GM12878 (cell line): ENCODE results near the gene TUB. TPM values are rescaled to one million over a fixed set of nuclear protein-coding genes. Genes with fewer than 3 reads are reported as not detected.

Source experiments
- ATAC-seq: fragments of 200-7000 bp; cut with Tn5 transposase; 3 replicates; pipeline ENCODE4 v1.9.1; 2020; ENCODE audit warnings: mild to moderate bottlenecking, moderate library complexity
- BruUV-seq: library from RNA; stranded (reverse); fragments of 400-500 nt; replicated peaks from 2 replicates; lab custom pipeline; 2021; lab: Mats Ljungman, UMichigan
- CTCF ChIA-PET: fragments of 300-600 bp; sonication (Branson Sonifier 250); formaldehyde crosslinking; extraction: SDS; loops from one replicate; lab custom pipeline; 2021; ENCODE audit warnings: inconsistent platforms; lab: Yijun Ruan, JAX
- POLR2A ChIA-PET: fragments of 350-600 bp; formaldehyde crosslinking; extraction: SDS; loops from one replicate; lab custom pipeline; 2021; ENCODE audit warnings: inconsistent platforms; lab: Charles Lee
- RAD21 ChIA-PET: fragments of 300-600 bp; sonication (Branson Sonifier 250); formaldehyde crosslinking; loops from one replicate; lab custom pipeline; 2023; ENCODE audit warnings: antibody characterized with exemption; ENCODE audit not compliant: unreplicated experiment; lab: Charles Lee
- SMC1A ChIA-PET: fragments of 300-600 bp; sonication (Branson Sonifier 250); formaldehyde crosslinking; loops from one replicate; lab custom pipeline; 2023; ENCODE audit not compliant: unreplicated experiment, uncharacterized antibody; lab: Charles Lee
- DNase-seq: peaks from one replicate; pipeline ENCODE4 v3.0.0-alpha.2; 2011; ENCODE audit warnings: low read depth, low spot score
- FAIRE-seq: peaks from 3 replicates; lab custom pipeline; 2011; peaks lifted over from hg19 to GRCh38; lab: Jason Lieb, UNC
- H2AFZ ChIP-seq: 2 replicates; pipeline ENCODE4 v1.6.0; 2011; ENCODE audit warnings: low read depth, low read length, control low read depth; ENCODE audit not compliant: control insufficient read depth
- H3K27ac ChIP-seq: 2 replicates; pipeline ENCODE4 v1.5.1; 2011; ENCODE audit warnings: control low read depth; ENCODE audit not compliant: control insufficient read depth, insufficient read depth
- H3K27me3 ChIP-seq, 2 experiments: replicated peaks in 1 of 2; 2 replicates each; pipeline versions ENCODE4 v1.6.0 to v1.6.1; 2011; ENCODE audit warnings: low read length in 1 of 2; ENCODE audit not compliant: control insufficient read depth in 2 of 2, insufficient read depth in 2 of 2
- H3K36me3 ChIP-seq, 2 experiments: 2 replicates each; pipeline ENCODE4 v1.5.1; 2011; ENCODE audit warnings: low read length in 1 of 2; ENCODE audit not compliant: control insufficient read depth in 2 of 2, insufficient read depth in 2 of 2
- H3K4me1 ChIP-seq: 2 replicates; pipeline ENCODE4 v1.6.1; 2011; ENCODE audit warnings: mild to moderate bottlenecking, low read length, moderate library complexity, mixed read lengths; ENCODE audit not compliant: control insufficient read depth, insufficient read depth
- H3K4me2 ChIP-seq: 2 replicates; pipeline ENCODE4 v1.6.0; 2011; ENCODE audit warnings: control low read depth; ENCODE audit not compliant: control insufficient read depth, insufficient read depth
- H3K4me3 ChIP-seq: fragments of 200-600 bp; sonication (generic); 2 replicates; pipeline ENCODE4 v1.5.1; 2016
- H3K79me2 ChIP-seq: 2 replicates; pipeline ENCODE4 v1.6.0; 2011; ENCODE audit warnings: low read length; ENCODE audit not compliant: control insufficient read depth, insufficient read depth
- H3K9ac ChIP-seq: 2 replicates; pipeline ENCODE4 v1.8.0; 2011; ENCODE audit warnings: low read length, control low read depth, mixed read lengths; ENCODE audit not compliant: control insufficient read depth, insufficient read depth
- H3K9me3 ChIP-seq: replicated peaks from 3 replicates; pipeline ENCODE4 v1.5.1; 2011; ENCODE audit warnings: mild to moderate bottlenecking, low read length; ENCODE audit not compliant: control insufficient read depth, insufficient read depth
- H4K20me1 ChIP-seq: 2 replicates; pipeline ENCODE4 v1.6.0; 2011; ENCODE audit not compliant: control insufficient read depth, insufficient read depth
- BHLHE40 ChIP-seq, 2 experiments: fragments of 450-650 bp in 1 of 2; IDR thresholded peaks; 2 replicates each; pipeline ENCODE4 v1.6.1; 2011 to 2017; ENCODE audit warnings: low read depth in 2 of 2, borderline replicate concordance in 1 of 2, improper control_type of control experiment in 1 of 2, low read length in 1 of 2, mild to moderate bottlenecking in 1 of 2
- BRCA1 ChIP-seq: IDR thresholded peaks from 2 replicates; pipeline ENCODE4 v1.6.1; 2011; ENCODE audit warnings: low read depth, low read length, improper control_type of control experiment
- CBFB ChIP-seq: IDR thresholded peaks from 2 replicates; pipeline ENCODE4 v1.6.1; 2016; ENCODE audit warnings: antibody characterized with exemption, low read depth
- CHD4 ChIP-seq: fragments of 200-600 bp; sonication (generic); IDR thresholded peaks from 2 replicates; pipeline ENCODE4 v1.6.1; 2016; ENCODE audit warnings: mild to moderate bottlenecking
- CREM ChIP-seq: IDR thresholded peaks from 2 replicates; pipeline ENCODE4 v1.6.1; 2014; ENCODE audit warnings: antibody characterized with exemption, low read depth
- EGR1 ChIP-seq, 2 experiments: IDR thresholded peaks; 1 replicate in 1 of 2; 2 replicates in 1 of 2; pipeline ENCODE4 v1.6.1; 2011 to 2012; ENCODE audit warnings: low read depth in 2 of 2, low read length in 2 of 2, borderline replicate concordance in 1 of 2, mild to moderate bottlenecking in 1 of 2, moderate library complexity in 1 of 2
- ESRRA ChIP-seq: IDR thresholded peaks from 2 replicates; pipeline ENCODE4 v1.6.1; 2012; ENCODE audit warnings: mild to moderate bottlenecking, low read length, improper control_type of control experiment
- IKZF2 ChIP-seq, 2 experiments: fragments of 450-650 bp; IDR thresholded peaks; 2 replicates each; pipeline ENCODE4 v1.6.1; 2017; ENCODE audit warnings: mild to moderate bottlenecking in 2 of 2, moderate library complexity in 2 of 2
- KAT2A ChIP-seq: conservative IDR thresholded peaks from 2 replicates; pipeline ENCODE4 v1.6.1; 2011; ENCODE audit warnings: low read depth, low read length; ENCODE audit not compliant: control insufficient read depth
- NFIC ChIP-seq: IDR thresholded peaks from 2 replicates; pipeline ENCODE4 v1.6.1; 2012; ENCODE audit warnings: low read depth, mild to moderate bottlenecking, inconsistent platforms, low read length, moderate library complexity
- NFXL1 ChIP-seq: fragments of 450-650 bp; IDR thresholded peaks from 2 replicates; pipeline ENCODE4 v1.6.1; 2017; ENCODE audit warnings: antibody characterized with exemption, mild to moderate bottlenecking, borderline replicate concordance
- NFYB ChIP-seq: IDR thresholded peaks from 2 replicates; pipeline ENCODE4 v1.6.1; 2011; ENCODE audit warnings: low read depth, mild to moderate bottlenecking, low read length, improper control_type of control experiment, moderate library complexity; ENCODE audit not compliant: insufficient read depth
- NR2F1 ChIP-seq: fragments of 450-650 bp; conservative IDR thresholded peaks from 2 replicates; pipeline ENCODE4 v1.6.1; 2017; ENCODE audit warnings: mild to moderate bottlenecking
- POLR2A ChIP-seq: IDR thresholded peaks from 2 replicates; pipeline ENCODE4 v1.6.1; 2011; ENCODE audit warnings: low read depth, mild to moderate bottlenecking, low read length
- RUNX3 ChIP-seq: IDR thresholded peaks from 2 replicates; pipeline ENCODE4 v1.6.1; 2012; ENCODE audit warnings: low read length, inconsistent platforms
- SMAD1 ChIP-seq: fragments of 450-650 bp; IDR thresholded peaks from 2 replicates; pipeline ENCODE4 v1.6.1; 2018; ENCODE audit warnings: mild to moderate bottlenecking, low read depth; ENCODE audit not compliant: partially characterized antibody
- WGBS: methylation state at CpG from one replicate; pipeline ENCODE4 v1.1.6; 2016; ENCODE audit warnings: low lambda C conversion rate; ENCODE audit not compliant: insufficient replicate concordance, insufficient coverage; ENCODE audit errors: missing lambda C conversion rate; 5-methylcytosine and 5-hydroxymethylcytosine counted together
- in situ Hi-C: fragments of 300-500 bp; cut with MboI; formaldehyde crosslinking; loops from 9 replicates; pipeline ENCODE4 v1.14.3; 2018; ENCODE audit warnings: mixed read lengths
- intact Hi-C: fragments of 100-400 bp; cut with micrococcal nuclease; formaldehyde crosslinking; loops from one replicate; pipeline ENCODE4 v1.14.2; 2022; ENCODE audit not compliant: unreplicated experiment
- polyA plus RNA-seq, 11 experiments: library from polyadenylated mRNA; depleted of rRNA in 4 of 11; unstranded in 6 of 11; stranded (reverse) in 5 of 11; fragments of >200 nt; fragmentation: Nextera tagmentation in 4 of 11; fragmentation: Illumina TruSeq in 1 of 11; extraction: Ambion mirVana in 4 of 11; extraction: Trizol in 1 of 11; gene quantifications; 1 replicate in 1 of 11; 2 replicates in 10 of 11; pipeline versions ENCODE4 v1.2.1 to v1.2.3, GENCODE V29; 2011 to 2016; ENCODE audit warnings: inconsistent platforms in 2 of 11, missing spikeins in 2 of 11, low read depth in 1 of 11
- total RNA-seq, 4 experiments: library from RNA; depleted of rRNA in 3 of 4; stranded (reverse); fragments of >200 nt in 3 of 4; fragmentation: Illumina TruSeq in 1 of 4; extraction: Trizol in 1 of 4; gene quantifications; 2 replicates each; pipeline versions ENCODE4 v1.2.1 to v1.2.3, GENCODE V29; 2013 to 2021
- TF ChIP-seq, protein P1 (sequence below): IDR thresholded peaks from 2 replicates; pipeline ENCODE4 v1.6.1; 2012; ENCODE audit warnings: low read depth, low read length, improper control_type of control experiment
- TF ChIP-seq, protein P2 (sequence below): fragments of 450-650 bp; conservative IDR thresholded peaks from 2 replicates; pipeline ENCODE4 v1.6.1; 2017; ENCODE audit warnings: mild to moderate bottlenecking, moderate library complexity

The TUB gene
- total and polyA plus RNA-seq, 10 of the 15 experiments (the other 5 are each of a cell fraction or from before 2014, with no cell fraction given) = 0.01 to 0.06 (median 0.03) TPM; not detected in 6

DNA sequence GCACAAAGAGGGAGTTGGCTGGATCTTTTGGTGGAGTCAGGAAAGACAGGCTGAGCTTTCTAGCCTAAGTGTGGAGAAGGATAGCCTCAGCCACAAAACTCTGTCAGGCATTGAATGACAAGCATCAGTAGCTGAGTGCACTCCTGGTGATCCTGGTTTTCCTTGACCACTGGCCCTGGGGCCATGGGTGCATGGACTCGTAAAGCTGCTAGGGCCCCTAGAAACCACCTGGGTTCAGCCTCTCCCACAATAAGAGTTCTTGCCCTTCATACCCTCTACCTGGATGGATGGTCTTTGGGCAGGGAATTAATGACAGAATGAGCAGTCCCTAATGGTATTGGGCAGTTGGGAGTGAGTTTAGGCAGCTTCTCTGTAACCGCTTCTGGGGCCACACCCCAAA lies 22.9 kb downstream of the TUB start:
- H3K4me2 ChIP-seq = no peak overlapping the region
- DNase-seq (no peak), ATAC-seq (no peak), FAIRE-seq (no peak)
- H3K27me3 ChIP-seq = no peaks in the 10 kb centered on the region
- SMC1A ChIA-PET = interaction anchor here (1.1 kb wide), 1 partner anchor 97 kb away, joined by 6 read pairs; no protein-coding TSS in a partner anchor
- CTCF ChIA-PET = interaction anchor here (1.5 to 2.7 kb wide), 3 partner anchors 10 to 97 kb away, joined by 3 to 10 read pairs (median 5); no protein-coding TSS in a partner anchor
- H3K9ac ChIP-seq = no peak overlapping the region
- no peak overlapping the region for H3K4me3 ChIP-seq
- POLR2A ChIA-PET = no interaction called here
- intact Hi-C loops = no loop called here
- 41% methylated on average over 2 of the region's 2 CpGs for WGBS
- BruUV-seq = no TSS peak
- H3K36me3 ChIP-seq = peaks cover 0 to 4% of the 10 kb centered on the region in 2 experiments; a peak in 2 of 4 replicates
- H2AFZ ChIP-seq = no peak overlapping the region
- no peaks in the 10 kb centered on the region for H3K79me2 ChIP-seq
- H4K20me1 ChIP-seq = no peaks in the 10 kb centered on the region
- no peaks in the 10 kb centered on the region for H3K9me3 ChIP-seq
- no peaks in the 10 kb centered on the region for H3K4me1 ChIP-seq
- in situ Hi-C loops = no loop called here
- H3K27ac ChIP-seq = no peak overlapping the region
- RAD21 ChIA-PET = no interaction called here
- TF ChIP-seq NFXL1 = no peak
- TF ChIP-seq ESRRA = no peak
- TF ChIP-seq BHLHE40 (IDR thresholded peaks at IDR 0.05; ENCODE audit: borderline replicate concordance in 1 of 2, low read depth in 2 of 2, low read length in 1 of 2) = no peak
- no peak for TF ChIP-seq CHD4
- TF ChIP-seq SMAD1 = no peak
- no peak for TF ChIP-seq CREM
- no peak for TF ChIP-seq BRCA1
- no peak for TF ChIP-seq EGR1 (IDR thresholded peaks at IDR 0.05; ENCODE audit: borderline replicate concordance in 1 of 2, low read depth in 2 of 2, low read length in 2 of 2)
- TF ChIP-seq NR2F1 = no peak
- TF ChIP-seq RUNX3 = no peak
- TF ChIP-seq, protein P1, sequence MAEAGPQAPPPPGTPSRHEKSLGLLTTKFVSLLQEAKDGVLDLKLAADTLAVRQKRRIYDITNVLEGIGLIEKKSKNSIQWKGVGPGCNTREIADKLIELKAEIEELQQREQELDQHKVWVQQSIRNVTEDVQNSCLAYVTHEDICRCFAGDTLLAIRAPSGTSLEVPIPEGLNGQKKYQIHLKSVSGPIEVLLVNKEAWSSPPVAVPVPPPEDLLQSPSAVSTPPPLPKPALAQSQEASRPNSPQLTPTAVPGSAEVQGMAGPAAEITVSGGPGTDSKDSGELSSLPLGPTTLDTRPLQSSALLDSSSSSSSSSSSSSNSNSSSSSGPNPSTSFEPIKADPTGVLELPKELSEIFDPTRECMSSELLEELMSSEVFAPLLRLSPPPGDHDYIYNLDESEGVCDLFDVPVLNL = no peak
- TF ChIP-seq IKZF2 (IDR thresholded peaks at IDR 0.05) = no peak
- no peak for TF ChIP-seq CBFB
- no peak for TF ChIP-seq NFIC
- TF ChIP-seq POLR2A = no peak
- no peak for TF ChIP-seq NFYB
- TF ChIP-seq, protein P2, sequence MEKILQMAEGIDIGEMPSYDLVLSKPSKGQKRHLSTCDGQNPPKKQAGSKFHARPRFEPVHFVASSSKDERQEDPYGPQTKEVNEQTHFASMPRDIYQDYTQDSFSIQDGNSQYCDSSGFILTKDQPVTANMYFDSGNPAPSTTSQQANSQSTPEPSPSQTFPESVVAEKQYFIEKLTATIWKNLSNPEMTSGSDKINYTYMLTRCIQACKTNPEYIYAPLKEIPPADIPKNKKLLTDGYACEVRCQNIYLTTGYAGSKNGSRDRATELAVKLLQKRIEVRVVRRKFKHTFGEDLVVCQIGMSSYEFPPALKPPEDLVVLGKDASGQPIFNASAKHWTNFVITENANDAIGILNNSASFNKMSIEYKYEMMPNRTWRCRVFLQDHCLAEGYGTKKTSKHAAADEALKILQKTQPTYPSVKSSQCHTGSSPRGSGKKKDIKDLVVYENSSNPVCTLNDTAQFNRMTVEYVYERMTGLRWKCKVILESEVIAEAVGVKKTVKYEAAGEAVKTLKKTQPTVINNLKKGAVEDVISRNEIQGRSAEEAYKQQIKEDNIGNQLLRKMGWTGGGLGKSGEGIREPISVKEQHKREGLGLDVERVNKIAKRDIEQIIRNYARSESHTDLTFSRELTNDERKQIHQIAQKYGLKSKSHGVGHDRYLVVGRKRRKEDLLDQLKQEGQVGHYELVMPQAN = no peak
- TF ChIP-seq KAT2A = no peak
